ENCODE data around the gene HRH1.

Gene HRH1

GRCh38 chr3:11287404-11287803 is 133.1 kb downstream of the HRH1 start:
- no peak for DNase-seq

- no peak for DNase-seq
Observed at GRCh38 chr3:11288021-11288491, 133.8 kb downstream of the HRH1 start.

GRCh38 chr3:11288786-11289637 is 134.7 kb downstream of the HRH1 start:
- no peak for DNase-seq

- DNase-seq = no peak
Observed at GRCh38 chr3:11289864-11290263, 135.6 kb downstream of the HRH1 start.

- no peak for DNase-seq
Observed at GRCh38 chr3:11290743-11291680, 136.7 kb downstream of the HRH1 start.

- DNase-seq = no peak
Observed at GRCh38 chr3:11291808-11292207, 137.5 kb downstream of the HRH1 start.

- no peak for DNase-seq
Observed at GRCh38 chr3:11297126-11297525, 142.8 kb downstream of the HRH1 start.

- DNase-seq = no peak
Observed at GRCh38 chr3:11300970-11301369, 146.7 kb downstream of the HRH1 start.

- no peak for DNase-seq
Observed at GRCh38 chr3:11302444-11302843, 148.2 kb downstream of the HRH1 start.

- no peak for DNase-seq
Observed at GRCh38 chr3:11304175-11304574, 149.9 kb downstream of the HRH1 start.

- DNase-seq = no peak
Observed at GRCh38 chr3:11305509-11305908, 151.2 kb downstream of the HRH1 start.

- no peak for DNase-seq
Observed at GRCh38 chr3:11306817-11307589, 152.7 kb downstream of the HRH1 start.

- DNase-seq = no peak
Observed at GRCh38 chr3:11307830-11308432, 153.6 kb downstream of the HRH1 start.

GRCh38 chr3:11310258-11310657 is 156.0 kb downstream of the HRH1 start:
- no peak for DNase-seq

- no peak for DNase-seq
Observed at GRCh38 chr3:11312166-11312565, 157.9 kb downstream of the HRH1 start.
